NCI-H1417 treated with DMSO at 0.1 percent for 48 hours (cell line): Measurements from ENCODE around the gene MAGI2.
A peak's percentile ranks its signal among the peaks of the same experiment; 100 is the strongest.
"Not testable (repeated sequence)": the region's sequence is repeated elsewhere in the genome, so short reads cannot be mapped to it uniquely, and the experiment has no call there.

Experiments used
- DNase-seq: peaks from one replicate; lab custom pipeline; 2025; lab: John Stamatoyannopoulos, UW

The MAGI2 gene

DNA sequence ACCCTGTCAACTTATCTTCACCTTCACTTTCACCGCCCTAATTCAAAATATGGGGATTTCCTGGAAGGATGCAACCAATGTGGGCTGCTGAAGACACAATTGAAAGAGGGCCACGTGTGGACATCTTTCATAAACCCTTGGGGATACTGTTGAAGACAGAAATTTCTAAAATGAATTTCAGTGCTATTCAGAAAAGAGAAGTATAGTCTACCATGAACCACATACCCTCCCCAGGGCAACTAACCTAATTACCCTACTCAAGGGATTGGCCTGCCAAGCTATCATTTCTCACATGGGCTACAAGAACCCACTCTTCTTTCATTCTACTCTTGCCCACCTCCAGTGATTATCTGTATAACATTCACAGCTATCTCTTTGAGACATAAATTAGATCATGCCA lies 1428.9 kb downstream of the MAGI2 start:
- DNase-seq: no peak

GRCh38 chr7:78023191-78023590 lies 1430.3 kb downstream of the MAGI2 start:
- no peak for DNase-seq

GRCh38 chr7:78022165-78022564 lies 1431.3 kb downstream of the MAGI2 start:
- DNase-seq: no peak

DNA sequence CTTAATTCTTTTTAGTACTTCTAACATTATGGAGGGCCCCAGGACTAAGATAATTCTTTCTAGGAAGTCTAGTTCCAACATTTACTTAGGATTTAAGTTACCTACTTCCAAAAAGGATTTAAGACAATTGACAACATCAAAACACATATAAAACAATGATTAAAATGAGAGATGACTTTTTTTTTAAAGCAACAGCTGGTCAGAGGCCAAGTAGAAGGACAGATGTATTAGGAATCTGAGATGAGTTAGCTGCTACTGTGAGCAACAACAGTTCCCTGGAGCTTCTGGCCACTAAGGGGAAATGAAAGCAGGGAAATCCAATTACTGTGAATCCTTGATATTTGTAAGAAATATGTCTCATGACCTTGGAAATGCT lies 1432.6 kb downstream of the MAGI2 start:
- DNase-seq: no peak

DNA sequence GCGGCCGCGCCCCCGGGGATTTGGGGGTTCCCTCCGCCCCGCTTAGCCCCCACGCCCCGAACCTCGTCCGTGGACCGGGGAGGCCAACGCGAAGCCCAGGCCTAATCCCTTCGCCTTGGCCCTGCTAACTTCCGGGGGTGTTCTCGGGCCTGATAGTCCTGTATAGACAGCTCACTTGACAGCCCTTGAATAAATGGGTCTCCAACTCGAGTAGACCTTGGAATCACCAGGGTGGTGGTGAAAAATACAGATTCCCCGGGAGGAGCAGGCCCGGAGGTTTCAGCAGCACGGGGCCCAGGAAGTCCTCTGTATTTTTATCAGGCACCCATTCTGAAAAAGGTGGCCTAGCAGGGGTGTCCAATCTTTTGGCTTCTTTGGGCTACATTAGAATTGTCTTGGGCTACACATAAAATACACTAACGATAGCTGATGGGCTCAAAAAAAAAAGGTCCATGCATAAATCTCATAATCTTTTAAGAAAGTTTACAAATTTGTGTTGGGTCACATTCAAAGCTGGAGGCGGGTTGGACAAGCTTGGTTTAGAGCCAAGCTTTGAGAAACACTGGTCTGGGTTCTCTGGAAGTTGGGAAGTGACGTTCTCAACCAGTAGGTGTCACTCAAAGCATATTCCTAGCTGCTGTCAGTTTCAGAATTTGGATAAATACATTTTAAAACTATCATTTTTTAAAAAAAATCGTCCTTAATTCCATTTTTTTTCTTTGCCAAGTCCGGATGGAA lies 1433.2 kb downstream of the MAGI2 start:
- no peak for DNase-seq

DNA sequence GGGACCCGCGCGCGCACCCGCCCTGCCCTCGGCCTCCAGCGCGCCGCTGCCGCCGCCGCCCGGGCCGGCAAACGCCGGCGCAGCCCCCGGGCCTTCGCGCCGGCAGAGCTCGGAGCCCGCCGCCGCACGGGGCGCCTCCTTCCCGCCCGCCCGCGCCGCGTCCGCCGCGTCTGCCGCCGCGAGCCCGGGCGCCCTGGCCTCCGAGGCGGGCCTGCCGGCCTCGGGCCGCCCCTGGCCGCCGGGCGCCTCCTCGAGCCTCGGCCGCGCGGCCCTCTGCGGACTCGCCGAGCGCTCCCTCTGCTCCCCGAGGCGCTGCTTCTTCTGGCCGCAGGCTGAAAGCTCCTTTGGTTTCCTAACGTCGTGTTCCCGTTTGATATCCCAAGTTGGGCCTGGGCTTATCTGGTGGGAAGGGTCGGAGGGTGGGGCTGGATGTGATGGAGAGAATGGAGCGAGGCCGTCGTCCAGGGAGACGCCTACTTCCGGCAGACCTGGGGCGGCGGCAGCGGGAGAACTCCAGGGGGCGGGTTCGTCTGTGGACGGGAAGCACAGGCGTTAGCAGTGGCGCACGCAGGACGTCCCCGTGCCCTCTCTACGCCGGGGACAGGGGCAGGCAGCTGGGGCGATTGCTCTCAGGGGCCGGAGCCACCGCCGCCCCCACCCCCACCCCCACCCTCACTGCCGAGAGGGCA lies 1433.9 kb downstream of the MAGI2 start:
- peak; percentile 74 for DNase-seq

DNA sequence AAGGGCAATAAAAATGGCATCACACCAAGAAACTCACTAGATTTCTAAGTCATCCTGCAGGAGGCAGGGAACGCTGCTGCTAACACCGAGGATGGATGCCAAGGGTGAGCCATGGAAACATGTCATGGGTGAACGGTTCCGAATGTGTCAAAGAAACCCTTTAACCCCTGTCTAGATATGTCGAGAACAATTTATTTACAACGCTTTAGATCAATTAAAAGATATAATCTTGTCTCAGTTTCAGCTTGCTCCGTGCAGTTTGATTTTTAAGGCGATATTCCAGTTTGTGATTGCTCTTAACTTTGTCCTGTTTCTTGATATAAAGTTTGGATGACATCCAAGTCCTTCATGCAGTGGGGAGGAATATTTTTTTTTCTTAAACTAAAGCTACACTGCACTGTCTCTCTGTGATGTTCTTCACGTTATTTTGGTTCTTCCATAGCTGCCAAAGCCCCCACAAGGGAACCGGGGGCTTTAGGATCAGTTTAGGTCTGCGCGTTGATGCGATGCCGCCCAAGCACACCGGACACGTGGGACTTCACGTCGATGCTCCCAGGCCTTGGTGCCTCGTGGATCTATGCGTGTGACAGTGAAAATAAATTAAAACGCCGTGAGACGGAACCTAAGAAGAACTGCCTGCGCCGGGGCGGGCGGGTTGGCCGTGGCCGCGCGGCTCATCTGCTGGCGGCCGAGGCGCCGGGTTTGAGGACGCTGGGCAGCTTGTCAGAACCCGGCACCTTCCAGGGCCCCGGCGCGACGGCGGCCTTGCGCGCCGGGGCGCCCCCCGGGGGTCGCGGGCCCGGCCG lies 1434.6 kb downstream of the MAGI2 start:
- no peak for DNase-seq

DNA sequence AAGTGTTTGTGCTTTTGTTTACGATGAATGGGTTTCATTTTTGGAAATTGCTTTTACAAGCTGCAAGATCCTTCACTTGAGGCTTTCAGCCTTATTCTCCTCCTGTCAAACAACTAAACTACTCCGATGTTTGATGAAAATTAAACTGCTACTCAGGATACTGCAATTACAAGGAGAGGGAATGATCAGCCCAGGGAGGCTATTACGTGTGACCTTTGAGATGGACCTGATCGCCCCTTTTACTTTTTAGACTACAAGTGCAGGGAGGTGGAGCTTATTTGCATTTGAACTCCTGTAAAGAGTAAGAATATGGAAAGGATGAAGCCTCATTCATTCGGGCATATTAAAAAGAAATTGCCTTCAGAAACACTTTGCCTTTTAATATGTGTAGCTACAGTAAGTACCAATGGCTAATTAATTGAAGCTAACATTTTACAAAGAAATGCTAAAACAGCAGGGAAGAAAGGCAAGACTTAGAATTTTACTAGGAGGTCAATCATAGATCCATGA lies 1435.8 kb downstream of the MAGI2 start:
- no peak for DNase-seq

GRCh38 chr7:78015574-78016260 lies 1437.8 kb downstream of the MAGI2 start:
- DNase-seq: no peak

GRCh38 chr7:78014401-78014800 lies 1439.1 kb downstream of the MAGI2 start:
- no peak for DNase-seq

GRCh38 chr7:78013386-78013785 lies 1440.1 kb downstream of the MAGI2 start:
- no peak for DNase-seq

DNA sequence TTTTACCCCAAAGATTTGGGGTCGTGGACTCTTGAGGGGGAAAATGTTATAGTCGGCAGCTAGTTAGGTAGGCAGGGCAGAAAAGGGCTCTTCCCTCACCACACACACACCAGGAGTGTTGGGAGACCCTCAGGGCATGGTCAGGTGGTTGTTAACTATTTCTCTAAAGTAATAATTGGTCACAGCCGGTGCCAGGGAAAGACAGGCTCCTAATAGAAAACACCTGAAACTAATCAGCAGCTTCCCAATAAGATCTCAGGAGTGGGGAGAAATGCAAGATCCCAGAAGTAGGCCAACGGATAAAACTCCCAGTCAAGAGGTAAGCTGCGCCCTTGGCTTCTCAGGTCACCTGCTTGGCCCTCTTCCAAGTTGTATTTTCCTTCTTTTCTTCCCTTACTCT lies 1441.8 kb downstream of the MAGI2 start:
- no peak for DNase-seq

DNA sequence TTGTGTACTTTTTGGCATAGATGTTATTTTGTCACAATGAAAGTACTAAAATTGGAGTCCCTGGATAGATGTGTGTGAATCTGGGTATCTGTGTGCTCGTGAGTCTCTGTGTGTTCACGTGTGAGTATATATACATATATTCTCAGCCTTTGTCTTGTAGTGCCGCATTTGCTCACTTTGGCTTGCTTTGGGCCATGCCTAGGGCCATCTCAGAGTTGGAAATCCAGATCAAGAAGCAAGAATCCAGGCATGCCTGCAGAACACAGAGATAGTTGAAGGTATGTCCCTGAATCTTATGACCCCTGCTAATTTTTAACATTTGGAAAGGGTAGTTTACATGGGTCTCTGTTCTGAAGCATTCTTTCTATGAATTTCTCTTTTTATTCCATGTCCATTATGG lies 1446.2 kb downstream of the MAGI2 start:
- no peak for DNase-seq

DNA sequence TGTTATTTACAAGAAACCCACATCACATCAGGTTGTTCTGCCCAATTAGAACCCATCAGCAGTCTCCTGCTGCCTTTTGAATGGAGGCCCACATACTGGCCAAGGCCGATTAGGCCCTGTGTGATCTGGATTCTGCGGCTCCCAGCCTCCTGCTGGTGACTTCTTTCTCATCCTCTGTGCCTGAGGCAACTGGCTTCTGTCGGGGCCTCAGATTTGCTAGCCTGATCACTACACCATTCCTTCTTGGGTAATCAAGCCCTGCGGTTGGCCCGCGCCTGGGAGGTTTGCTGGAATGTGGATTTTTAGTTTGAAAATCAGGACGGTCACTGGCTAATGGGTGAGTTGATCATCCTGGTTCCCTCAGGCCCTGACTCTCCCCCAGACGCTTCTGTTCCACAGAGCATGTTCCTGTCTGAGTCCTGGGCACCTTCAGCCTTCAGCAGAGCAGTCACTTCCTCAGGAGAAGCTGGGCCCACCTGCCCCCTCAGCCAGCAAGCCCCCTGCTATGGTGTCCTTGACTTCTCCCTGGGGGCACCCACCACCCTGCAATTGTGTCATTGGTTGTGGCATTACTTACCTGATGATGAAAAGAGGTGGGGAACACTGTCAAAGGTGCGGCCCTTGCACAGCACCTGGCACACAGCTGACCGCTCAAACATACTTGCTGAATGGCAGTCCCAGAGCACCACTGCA lies 1447.3 kb downstream of the MAGI2 start:
- no peak for DNase-seq

DNA sequence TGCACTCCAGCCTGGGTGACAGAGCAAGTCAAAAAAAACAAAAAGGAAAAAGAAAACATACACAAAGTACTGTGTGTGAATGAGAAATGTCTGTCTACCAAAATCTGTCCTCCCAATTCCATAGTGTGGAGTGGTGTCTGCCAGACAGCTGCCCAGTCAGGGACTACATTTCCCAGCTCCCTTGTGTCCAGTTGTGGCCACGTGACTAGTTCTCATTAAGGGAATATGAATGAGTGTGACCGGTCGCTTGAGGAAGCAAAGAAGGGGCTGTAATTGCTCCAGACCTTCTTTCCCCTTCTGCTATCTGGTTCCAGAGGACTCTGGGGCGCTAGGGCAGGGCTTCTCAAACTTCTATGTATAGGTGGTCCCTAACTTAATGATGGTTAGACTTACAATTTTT lies 1450.8 kb downstream of the MAGI2 start:
- DNase-seq: no peak

DNA sequence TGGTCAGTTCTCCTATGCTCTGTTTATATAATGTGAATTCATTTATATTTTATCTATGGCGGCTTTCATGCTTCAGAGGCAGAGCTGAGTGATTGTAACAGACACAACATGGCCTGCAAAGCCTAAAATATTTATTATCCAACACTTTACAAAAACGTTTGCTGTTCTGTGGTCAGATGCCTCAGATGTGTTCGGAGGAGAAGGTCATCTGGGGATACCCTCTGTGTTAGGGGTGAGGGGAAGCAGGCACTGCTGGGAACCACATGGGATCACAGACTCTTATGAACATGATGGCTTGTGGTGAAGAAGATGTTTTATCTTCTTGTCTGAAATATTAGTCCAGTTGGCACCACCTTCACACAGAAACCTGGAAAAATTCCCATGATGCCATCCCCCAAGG lies 1451.4 kb downstream of the MAGI2 start:
- DNase-seq: no peak

DNA sequence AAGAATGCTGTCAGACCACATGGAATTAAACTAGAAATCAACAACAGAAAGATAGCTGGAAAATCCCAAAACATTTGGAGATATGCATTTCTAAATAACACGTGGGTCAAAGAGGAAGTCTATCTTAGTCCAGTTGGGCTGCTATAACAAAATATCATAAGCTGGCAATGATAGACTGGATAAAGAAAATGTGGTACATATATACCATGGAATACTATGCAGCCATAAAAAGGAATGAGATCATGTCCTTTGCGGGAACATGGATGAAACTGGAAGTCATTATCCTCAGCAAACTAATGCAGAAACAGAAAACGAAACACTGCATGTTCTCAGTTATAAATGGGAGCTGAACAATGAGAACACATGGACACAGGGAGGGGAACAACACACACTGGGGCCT lies 1454.3 kb downstream of the MAGI2 start:
- DNase-seq: not testable (repeated sequence)

DNA sequence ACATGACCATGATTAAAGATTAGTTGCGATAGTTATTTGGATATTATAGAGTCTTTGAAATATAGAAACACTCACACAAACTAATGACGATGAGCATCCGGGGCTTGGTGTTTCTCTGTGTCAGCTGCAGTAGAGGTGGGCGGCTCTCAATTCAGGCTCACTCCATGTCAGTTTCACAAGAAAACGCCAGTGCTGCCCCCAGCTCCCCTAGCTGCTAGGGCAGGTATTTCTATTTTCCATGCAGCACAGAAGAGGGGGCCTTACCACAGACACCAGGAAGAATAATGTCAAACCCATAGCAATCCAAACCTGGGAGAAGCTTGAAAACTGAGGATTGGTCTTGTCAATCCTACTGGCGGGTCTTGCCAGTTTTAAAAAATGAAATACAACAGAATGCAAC lies 1457.8 kb downstream of the MAGI2 start:
- DNase-seq: no peak

- no peak for DNase-seq
These were observed 1459.6 kb downstream of the MAGI2 start for GRCh38 chr7:77993838-77994237.

GRCh38 chr7:77991656-77992055 lies 1461.8 kb downstream of the MAGI2 start:
- DNase-seq: no peak

DNA sequence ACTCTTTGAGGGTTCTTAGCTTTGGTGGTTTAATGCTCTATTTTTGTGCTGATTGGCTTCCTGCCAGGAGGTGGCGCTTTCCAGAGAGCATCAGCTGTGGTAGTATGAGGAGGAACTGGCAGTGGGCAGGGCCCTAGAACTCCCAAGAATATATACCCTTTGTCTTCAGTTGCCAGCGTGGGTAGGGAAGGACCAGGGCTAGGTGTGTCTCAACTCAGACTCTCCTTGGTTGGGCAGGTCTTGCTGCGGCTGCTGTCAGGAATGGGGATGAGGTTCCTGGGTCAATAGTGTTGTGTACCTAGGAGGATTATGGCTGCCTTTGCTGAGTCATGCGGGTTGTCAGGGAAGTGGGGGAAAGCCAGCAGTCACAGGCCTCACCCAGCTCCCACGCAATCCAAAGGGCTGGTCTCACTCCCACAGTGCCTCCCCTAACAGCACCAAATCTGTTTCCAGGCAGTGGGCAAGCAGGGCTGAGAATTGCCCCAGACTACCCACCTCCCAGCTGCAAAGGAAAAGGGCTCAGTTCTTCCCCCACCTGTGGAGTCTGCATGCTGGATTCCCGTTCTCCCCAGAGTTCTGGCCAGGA lies 1463.4 kb downstream of the MAGI2 start:
- DNase-seq: no peak
